B cell (primary cell): Measurements from ENCODE around the gene LEMD3.

Experiments used
- CTCF ChIP-seq: fragments of 200-600 bp; IDR thresholded peaks from one replicate; pipeline ENCODE4 v1.8.0; 2022; ENCODE audit warnings: antibody characterized with exemption, mild to moderate bottlenecking
- EZH2 ChIP-seq: IDR thresholded peaks from 2 replicates; pipeline ENCODE4 v1.6.1; 2012; ENCODE audit warnings: borderline replicate concordance, low read depth, mild to moderate bottlenecking, moderate library complexity, low read length; ENCODE audit not compliant: insufficient read depth, poor library complexity, severe bottlenecking

- TF ChIP-seq CTCF (no peak), EZH2 (no peak)
These were observed 30.8 kb downstream of the LEMD3 start for GRCh38 chr12:65200007-65200665.
